ENCODE measurements around the gene BASP1.
"Not testable (repeated sequence)": the region's sequence is repeated elsewhere in the genome, so short reads cannot be mapped to it uniquely, and the experiment has no call there.

The BASP1 gene, protein sequence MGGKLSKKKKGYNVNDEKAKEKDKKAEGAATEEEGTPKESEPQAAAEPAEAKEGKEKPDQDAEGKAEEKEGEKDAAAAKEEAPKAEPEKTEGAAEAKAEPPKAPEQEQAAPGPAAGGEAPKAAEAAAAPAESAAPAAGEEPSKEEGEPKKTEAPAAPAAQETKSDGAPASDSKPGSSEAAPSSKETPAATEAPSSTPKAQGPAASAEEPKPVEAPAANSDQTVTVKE

DNA sequence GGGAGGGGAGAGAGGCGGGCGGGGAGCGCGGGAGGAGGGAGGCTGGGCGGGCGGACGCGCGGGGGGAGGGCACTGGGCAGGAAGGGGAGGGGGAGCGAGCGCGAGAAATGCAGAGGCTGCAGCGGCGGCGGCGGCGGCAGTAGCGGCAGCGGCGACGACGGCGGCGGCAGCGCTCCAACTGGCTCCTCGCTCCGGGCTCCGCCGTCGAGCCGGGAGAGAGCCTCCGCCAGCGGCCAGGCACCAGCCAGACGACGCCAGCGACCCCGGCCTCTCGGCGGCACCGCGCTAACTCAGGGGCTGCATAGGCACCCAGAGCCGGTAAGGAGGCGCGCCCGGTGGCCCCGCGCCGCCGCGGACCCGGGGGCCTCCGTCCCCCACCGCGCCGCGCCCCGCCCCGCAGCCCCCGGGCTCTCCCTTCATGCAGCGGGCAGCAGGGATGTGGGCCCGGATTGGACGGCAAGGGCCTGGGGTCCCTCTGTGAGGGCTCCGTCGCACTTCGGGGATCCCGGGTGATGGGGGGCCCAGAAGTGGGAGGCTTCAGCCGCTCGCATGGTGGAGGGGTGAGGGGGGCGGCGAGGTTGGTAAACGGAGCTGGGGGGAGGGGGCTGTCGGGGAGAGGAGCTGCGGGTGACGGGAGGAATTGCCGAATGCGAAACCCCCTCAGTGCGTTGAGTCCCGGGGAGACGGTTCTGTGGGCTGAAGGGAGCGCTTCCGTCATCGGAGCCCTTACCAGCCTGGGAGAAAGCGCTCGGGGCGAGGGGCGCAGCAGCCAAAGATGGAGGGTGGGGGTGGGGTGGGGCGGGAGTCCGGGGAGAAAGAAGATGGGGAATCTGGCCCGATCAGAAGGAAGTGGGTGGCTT, at the start of gene BASP1:
Gene BASP1 (plus strand): TSS at position 139 of the 860 bp plus-strand sequence. CDS start 57,586 bp downstream, outside the sequence.
- DNase-seq = no peak

DNA sequence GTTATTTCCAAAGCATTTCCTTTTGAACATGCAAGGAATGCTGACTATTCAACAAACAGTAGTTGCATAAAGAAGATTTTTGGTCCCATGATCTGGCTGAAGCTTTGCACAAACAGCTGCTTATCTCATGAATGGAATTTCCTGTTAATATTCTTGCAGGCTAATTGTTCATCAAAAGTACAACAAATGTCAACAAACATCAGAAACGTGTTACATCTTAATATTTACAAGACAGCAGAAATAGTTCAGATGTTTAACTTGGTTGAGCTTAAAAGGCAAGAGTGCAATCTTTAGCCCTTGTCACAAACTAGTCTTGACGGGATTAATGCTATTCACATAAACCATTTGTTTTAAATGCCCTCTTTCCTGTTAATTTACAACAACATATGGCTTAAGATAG, 47.9 kb upstream of the BASP1 start:
- DNase-seq = no peak

DNA sequence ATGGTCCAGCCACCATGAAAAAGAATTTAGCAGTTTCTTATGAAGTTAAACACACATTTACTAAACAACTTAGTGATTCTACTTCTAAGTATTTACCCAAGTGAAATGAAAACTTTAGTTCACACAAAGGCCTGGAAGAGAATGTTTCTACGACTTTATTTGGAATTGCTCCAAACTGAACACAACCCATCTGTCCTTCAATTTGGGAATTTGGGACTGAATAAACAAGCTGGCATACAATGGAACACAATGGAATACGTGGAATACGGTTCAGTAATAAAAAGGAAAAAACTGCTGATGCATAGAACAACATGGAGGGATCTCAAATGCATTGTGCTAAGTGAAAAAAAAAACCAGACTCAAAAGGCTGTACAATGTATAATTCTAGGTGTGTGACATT, 44.6 kb upstream of the BASP1 start:
- no peak for DNase-seq

DNA sequence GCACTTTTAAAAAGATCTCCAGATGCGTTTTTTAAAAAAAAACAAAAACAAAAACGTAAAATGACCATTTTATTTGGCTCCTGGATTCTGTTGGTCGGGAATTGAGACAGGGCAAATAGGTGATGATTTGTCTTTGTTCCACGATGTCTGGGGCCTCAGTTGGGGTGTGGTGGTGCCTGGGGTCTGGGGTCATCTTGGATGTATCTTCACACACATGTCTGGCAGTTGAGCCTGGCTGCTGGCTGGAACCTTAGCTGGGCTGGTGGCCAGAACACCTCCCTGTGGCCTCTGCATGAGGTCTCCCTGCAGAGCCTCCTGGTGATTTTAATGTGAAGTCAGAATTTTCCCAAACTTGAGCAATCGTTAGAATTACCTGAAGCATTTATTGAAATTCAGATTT, 42.5 kb upstream of the BASP1 start:
- no peak for DNase-seq

DNA sequence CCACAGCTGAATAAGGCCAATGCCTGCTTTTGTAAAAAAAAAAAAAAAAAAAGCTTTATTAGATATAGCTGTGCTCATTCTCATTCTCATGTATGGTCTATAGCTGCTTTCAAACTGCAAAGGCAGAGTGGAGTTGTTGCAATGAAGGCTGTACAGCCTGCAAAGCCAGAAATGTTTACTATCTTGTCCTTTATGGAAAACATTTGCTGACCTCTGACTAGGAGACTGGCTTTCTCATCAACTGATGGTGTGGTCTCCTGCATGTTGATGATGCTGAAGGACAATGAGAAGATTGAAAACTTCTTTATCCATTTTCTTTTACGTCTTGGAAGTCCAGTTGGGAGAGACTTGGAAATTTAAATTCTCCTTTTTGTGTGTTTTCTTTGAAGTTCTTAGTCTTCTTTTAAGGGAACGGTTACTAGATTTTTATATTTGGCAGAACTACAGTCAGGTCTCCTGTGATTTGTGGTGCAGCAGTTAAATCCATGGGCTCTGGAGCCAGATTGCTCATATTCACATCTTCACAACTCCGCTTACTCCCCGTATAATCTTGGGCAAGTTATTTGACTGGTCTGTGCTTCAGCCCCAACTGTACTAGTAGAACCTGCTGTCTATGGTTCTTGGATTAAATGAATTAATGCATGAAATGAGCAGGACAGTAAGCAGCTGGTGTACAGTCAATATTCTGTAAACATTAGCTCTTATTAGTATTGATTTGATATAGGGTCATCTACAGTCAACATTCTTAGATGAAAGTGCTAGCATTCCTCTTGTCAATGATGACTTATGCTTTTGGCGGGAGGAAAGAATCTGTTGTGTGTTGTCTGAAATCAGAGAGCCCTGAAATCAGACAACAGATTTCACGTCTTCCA, 39.7 kb upstream of the BASP1 start:
- no peak for DNase-seq

DNA sequence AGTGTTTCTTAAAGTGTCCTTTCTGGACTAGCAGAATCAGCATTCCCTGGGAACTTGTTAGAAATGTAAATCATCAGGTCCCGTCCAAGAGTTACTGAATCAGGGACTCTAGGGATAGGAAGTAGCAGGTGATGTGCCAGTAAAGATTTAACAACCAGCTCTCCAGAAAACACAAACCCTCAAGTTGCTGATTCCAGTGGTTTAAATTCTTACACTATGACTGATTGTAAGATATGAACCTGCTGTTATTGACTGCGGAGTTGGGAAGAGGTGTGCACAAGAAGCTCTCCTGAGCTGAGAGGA, 39.1 kb upstream of the BASP1 start:
- no peak for DNase-seq

DNA sequence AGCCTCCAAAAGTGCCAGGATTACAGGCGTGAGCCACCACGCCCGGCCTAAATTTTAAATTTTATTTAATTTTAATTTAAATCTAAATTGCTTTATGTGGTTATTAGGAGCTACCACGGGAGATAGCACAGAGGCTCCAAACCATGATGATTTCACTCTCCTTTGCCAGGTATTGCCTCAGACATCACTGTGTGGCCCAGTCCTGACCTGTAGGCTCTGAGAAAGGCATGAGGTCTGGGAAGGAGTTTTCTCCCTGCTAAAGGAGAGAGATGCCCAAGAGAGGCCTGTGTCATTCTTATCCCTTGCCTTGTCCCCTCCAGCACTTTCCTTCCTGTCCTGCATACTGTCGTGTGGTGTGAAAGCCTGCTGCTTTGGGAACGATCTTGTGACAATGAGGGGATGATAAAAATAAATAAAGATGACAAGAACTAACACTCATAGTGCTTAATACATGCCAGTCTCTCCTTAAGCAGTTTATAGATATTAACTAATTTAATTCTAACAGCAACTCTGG, 37.0 kb upstream of the BASP1 start:
- DNase-seq = no peak

DNA sequence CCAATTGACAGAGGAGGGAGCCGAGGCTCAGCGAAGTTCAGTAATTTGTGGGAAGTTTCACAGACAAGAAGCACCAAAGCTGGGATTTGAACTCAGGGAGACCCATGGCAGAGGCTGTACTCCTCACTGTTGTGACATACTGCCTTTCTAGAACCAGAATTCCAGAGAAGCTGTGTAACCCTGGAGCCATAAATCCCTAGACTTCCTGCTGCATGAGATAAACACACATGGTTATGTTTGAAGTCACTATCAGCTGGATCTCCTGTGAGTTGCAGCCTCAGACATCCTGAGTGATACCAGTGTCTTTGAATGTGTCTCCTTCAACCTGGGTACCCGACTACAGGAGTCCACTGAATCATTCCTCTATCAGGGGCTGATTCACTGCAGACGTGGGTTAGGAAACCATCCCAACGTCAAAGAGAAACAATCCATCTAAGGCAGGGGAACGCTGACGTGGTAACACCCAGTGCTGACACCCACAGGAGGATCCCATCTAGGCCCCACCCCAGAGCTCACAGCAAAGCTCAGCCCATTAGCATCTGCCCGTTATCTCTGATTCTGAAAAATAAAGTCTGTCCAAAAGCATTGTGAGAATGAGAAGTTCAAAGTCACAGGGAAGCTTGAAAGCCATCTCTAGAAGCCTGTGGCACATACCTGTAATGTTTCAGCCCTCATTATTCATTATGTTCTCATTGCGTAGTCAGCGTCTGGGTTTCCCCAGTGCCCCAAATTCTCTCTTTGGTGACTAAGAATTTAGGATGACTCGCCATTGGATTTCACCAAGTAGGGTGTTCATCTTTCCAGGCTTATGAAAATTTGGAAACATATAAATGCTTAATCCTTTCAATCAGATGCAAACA, 36.3 kb upstream of the BASP1 start:
- DNase-seq = no peak

DNA sequence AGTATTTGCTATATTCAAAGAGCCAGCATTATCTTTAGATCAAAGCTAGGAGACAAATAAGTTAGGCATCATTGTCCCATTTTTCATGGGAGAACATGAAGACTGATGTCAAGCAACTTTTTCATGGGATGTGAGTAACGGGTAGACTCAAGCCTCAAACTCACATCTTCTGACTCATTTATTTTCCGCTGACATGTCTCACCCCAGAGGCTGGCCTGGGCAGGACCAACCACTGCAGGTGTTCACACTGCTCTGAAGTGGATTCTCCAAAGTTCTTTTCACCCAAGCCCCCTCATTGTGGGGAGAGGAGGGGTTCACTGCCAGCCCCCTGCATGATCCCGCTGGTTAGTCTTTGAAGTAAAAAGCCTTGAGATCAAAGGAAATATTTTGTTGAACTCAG, 34.9 kb upstream of the BASP1 start:
- DNase-seq = no peak

DNA sequence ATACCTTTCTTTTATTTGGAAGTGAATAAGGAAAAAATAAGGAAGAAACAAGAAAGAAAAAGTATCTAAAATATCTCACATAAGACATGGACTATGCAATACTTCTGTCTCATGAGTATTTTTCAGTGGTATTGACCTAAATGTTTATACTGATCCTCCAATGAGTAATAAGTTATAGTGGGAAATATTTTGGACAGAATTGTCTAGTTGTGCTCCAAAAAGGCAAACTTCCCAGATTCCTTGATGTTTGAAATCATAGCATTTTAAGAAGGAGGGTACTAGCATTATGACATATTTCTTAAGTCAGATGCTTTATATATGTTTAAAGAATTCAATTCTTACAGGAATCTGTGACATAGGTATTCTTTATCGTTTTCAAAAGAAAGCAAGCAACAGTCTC, 34.5 kb upstream of the BASP1 start:
- no peak for DNase-seq

DNA sequence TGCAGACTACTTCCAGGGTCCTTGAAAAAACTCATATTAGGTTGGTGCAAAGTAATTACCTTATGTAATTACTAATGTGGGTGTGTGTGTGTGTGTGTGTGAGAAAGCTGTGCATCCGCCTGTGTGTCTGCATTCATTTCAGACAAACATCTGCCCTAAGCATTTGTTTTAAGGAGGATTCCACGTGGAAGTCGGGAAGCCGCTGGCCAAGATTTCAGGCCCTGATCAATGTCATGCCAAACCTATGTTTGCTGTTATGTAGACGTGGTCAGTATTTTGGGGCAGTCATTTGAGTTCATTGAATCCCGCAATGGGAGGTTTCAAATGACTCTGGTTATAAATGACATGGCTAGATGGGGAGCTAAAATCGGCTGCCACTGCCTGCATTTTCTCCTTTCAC, 33.6 kb upstream of the BASP1 start:
- no peak for DNase-seq

DNA sequence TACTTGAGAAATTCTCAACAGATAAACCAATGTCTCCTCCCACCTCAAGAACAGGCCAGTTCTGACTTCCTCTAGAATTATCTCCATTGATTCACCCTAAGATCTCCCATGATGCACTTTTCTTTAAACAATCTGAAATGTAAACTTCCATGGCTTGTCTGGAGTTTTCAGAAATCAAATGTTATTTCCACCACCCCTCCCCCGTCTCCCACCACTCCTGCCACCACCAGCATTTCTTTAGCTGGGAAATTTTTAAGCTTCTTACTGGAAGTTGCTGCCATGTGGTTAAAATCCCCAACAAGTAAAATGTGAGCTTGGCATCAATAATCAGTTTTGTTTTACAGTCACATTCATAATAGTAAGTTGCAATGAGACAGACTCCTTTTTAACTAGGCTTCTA, 32.8 kb upstream of the BASP1 start:
- DNase-seq = no peak

DNA sequence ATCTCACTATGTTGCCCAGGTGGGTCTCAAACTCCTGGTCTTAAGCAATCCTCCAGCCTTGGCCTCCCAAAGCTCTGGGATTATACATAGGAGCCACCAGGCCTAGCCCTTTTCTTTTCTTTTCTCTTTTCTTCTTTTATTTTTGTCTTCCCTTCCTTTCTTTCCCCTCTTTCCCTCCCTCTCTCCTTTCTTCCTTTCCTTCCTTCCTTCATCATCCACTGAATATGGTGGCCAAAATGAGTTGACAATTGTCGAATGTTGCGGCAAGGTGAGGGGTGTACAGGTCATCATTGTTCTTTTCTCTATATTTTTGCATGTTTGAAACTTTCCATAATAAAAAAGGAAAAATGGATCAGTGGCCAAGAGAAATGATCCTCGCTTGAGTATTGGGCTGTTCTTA, 32.1 kb upstream of the BASP1 start:
- DNase-seq = no peak

DNA sequence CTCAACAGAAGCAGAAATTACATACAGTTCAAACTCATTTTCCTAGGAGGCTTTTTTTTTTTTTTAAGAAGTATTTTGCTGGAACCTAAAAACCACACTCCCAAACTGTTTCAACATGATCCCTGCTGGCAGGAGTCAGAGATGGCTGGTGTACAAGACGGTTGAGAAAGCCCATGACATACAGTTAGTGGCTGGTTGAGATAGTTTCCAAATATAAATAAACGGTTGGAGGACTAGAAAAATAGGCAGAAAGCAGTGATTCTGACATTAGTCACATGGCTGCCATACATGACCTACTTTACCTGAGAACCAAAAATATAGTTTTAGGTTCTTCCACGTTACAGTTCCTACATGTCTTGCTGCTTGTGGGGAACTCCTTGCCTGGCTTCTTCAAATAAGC, 31.7 kb upstream of the BASP1 start:
- peak; percentile 63 for DNase-seq

DNA sequence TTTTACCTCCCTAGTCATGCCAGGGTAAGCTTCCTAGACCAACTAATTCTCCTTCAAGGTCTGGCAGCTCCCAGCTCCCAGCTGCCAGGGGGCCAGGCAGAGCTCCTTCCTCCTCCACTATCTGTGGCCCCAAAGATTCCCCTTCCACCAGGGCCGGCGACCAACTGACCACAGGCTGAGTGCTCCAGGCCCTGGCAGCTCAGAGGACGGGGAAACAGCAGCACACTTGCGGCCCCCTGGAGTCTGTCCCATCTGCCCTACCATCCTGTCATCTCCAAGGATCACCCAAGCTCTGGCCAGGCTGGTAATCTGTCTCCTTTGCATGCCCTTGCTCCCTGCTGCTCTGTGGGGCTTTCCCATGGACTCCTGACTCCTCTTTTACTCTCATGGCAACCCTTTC, 31.2 kb upstream of the BASP1 start:
- DNase-seq = no peak

DNA sequence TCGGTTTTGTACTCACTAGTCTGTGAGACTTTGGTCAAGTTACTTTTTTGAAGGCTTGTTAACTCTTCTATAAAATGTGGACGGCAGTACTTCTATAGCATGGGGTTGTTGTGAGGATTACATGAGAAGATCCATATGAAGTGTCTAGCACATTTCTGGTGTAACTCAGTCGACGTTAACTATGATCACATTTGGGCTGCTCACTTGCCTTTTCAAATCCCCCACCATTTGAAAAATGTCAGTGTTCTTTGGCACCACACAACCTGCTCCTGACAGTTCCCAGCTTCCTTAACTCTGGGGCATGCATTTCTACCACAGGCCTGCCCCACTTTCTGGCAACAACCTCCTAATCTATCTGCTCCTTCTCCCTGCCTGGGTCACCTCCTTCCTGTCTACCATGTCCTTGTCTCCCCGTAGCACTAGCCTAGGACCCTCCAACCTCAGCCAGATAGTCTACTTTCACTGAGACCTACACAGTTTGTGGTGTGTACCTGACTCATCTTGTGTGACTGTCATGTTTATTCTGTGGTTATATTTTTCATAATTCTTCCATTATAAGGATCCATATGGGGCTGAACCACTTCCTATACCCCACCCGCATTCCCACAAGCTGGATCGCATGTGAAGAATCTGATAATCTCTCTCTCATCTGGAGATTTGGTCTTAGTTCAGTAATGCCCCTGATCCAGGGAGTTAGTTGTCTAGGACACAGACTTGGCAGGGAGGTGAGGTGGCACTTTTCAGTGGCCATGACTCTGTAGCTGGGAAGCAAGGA, 30.2 kb upstream of the BASP1 start:
- DNase-seq = no peak

DNA sequence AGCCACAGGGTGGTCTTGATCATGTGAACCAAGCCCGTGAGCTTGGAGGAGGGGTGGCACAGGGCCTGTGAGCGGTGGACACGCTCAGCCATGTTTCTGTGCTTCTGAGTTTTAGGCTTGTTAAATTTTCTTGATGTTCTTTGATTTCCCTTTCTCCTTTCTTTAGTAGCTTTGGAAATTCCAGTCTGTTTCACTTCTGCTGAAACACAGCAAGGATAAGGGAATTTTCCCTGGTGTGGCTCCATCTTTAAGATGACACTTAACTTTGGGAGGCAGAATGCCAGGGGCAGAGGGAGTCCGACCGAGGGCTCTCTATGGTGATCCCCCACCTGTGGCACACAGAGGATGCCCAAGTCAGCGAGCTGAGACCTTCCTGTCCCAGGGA, 29.7 kb upstream of the BASP1 start:
- no peak for DNase-seq

DNA sequence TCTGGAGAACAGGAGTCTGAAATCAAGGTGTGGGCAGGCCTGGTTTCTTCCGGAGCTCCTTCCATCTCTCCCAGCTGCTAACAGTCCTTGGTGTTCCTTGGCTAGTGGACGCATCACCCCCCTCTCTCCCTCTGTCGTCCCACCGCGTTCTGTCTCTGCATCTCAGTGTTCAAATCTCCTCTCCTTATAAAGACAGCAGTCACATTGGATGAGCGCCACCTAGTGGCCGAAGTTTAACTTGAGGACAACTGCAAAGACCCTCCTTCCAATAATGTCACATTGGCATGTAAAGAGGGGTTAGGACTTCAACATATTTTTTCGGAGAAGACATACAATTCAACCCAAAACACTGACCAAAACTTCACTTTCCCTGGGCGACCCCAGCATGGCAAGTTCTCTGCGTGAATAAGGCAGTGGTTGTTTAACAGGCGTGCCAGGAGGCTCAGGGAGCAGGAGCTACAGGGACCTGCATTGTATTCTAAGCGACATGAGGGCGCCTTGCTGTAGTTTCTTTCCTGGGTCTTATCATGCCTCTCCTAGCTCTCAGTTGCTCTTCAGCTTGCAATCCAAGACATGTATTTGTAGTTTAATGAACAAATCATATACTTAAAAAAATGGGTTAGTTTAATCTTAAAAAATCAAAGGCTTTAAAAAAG, 27.9 kb upstream of the BASP1 start:
- DNase-seq = peak; percentile 9

DNA sequence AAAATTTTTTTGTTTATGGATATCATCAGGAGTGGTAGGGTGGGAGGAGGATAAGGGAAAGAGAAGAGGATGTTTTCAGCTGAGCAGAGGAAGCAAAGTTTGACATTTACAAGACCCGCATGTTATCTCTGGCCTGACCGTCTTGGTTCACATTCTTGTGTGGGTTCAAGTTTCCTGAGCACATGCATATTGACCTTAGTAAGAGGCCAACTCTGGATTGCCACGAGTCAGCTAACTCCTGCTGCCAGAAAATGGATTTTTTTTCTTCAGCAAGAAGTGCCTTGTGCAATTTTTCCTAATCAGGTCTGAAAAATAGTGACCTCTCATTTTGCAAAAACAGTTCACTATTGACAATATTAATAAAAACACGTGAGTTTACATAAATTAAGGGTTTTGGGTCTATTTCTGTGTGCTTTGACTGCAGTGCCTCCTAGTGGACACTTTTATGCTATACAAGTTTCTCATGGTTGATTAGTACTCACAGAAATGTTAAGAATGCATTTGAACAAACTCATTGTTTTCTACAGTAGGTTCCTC, 27.1 kb upstream of the BASP1 start:
- peak; percentile 10 for DNase-seq

DNA sequence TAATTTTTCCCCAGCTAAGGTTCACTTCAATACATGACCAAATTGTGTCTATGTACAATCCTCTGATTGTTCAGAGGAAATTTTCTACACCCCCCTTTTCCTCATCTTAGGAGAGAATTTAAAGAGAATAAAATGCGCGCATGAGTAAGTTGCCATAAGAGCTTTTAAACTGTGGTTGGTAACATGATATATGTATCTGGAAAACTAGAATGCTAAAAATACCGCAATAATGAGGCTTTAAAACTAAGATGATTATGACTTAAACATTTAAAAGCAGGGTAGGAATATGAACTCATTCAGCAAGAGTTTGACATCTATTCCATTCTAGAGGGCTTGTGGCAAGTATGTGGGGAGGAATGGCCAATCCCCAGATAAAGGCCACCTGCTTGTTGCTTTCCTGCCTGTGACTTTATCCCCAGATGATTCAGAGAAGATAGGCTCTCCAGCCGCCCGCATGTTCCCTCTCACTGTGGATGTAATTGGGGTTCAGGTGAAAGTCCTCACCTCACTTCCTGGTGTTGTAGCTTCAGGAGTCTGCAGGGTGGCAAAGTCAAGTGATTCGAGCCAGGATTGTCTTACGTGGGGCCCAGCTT, 26.5 kb upstream of the BASP1 start:
- no peak for DNase-seq

DNA sequence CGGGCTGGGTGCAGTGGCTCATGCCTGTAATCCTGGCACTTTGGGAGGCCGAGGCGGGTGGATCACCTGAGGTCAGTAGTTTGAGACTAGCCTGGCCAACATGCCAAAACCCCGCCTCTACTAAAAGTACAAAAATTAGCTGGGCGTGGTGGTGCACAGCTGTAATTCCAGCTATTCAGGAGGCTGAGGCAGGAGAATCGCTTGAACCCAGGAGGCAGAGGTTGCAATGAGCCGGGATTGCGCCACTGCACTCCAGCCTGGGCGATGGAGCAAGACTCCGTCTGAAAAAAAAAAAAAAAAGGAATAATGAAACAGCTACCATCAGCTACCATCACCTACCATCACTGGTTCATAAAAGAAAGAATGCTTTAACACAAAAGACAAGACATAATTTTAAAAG, 25.9 kb upstream of the BASP1 start:
- DNase-seq = not testable (repeated sequence)
